ENCODE measurements around the gene KLHL17. TPM values are rescaled to one million over a fixed set of nuclear protein-coding genes. Genes with fewer than 3 reads are reported as not detected.

The KLHL17 gene
- total RNA-seq, 1 experiment from 2014 or later = 58.8 TPM

GRCh38 chr1:962381-963300 lies 2.3 kb downstream of the KLHL17 start:
- POLR2A ChIA-PET = no interaction called here
- ATAC-seq = no peak
- no peak overlapping the region for H3K4me3 ChIP-seq (ENCODE audit: low read depth in 2 of 2, low read length in 2 of 2)

GRCh38 chr1:963301-963651 lies 2.9 kb downstream of the KLHL17 start:
- intact Hi-C loops (cut with micrococcal nuclease; ENCODE audit: unreplicated experiment) (no loop called here), in situ Hi-C loops (cut with HindIII; ENCODE audit: low pct_unique_long_range_greater_than_20kb, low sequenced_read_pairs) (no loop called here)
- no peaks in the 10 kb centered on the region for H3K9me3 ChIP-seq (ENCODE audit: control insufficient read depth, insufficient read depth, low read depth, low read length)
- ChIA-PET POLR2A (no interaction called here), CTCF (no interaction called here)
- TF ChIP-seq REST (IDR thresholded peaks at IDR 0.05; ENCODE audit: insufficient read depth in 1 of 2, low read depth in 2 of 2, low read length in 1 of 2) (no peak), SIN3A (IDR thresholded peaks at IDR 0.05; ENCODE audit: borderline replicate concordance, insufficient read depth, low read depth, low read length) (no peak), POLR2AphosphoS5 (IDR thresholded peaks at IDR 0.05; ENCODE audit: low read depth, low read length) (no peak), TCF7L2 (IDR thresholded peaks at IDR 0.05; ENCODE audit: low read depth, low read length) (no peak)
- TF ChIP-seq, protein P1, sequence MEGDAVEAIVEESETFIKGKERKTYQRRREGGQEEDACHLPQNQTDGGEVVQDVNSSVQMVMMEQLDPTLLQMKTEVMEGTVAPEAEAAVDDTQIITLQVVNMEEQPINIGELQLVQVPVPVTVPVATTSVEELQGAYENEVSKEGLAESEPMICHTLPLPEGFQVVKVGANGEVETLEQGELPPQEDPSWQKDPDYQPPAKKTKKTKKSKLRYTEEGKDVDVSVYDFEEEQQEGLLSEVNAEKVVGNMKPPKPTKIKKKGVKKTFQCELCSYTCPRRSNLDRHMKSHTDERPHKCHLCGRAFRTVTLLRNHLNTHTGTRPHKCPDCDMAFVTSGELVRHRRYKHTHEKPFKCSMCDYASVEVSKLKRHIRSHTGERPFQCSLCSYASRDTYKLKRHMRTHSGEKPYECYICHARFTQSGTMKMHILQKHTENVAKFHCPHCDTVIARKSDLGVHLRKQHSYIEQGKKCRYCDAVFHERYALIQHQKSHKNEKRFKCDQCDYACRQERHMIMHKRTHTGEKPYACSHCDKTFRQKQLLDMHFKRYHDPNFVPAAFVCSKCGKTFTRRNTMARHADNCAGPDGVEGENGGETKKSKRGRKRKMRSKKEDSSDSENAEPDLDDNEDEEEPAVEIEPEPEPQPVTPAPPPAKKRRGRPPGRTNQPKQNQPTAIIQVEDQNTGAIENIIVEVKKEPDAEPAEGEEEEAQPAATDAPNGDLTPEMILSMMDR (IDR thresholded peaks at IDR 0.05) = no peak
- H3K36me3 ChIP-seq (ENCODE audit: control insufficient read depth, insufficient read depth, low read length) = peaks cover 6% of the 10 kb centered on the region; the same call in 1 of the 2 replicates
- H3K4me3 ChIP-seq (ENCODE audit: low read depth in 2 of 2, low read length in 2 of 2) = no peak overlapping the region
- no peaks in the 10 kb centered on the region for H3K27me3 ChIP-seq (ENCODE audit: control insufficient read depth, insufficient read depth, low read length)
- H3K4me1 ChIP-seq (ENCODE audit: control insufficient read depth, insufficient read depth, low read length) = peaks cover 13% of the 10 kb centered on the region
- ATAC-seq (no peak), DNase-seq (ENCODE audit: low read depth, low spot score) (no peak)
- no peak overlapping the region for H3K27ac ChIP-seq (ENCODE audit: low read length)
- no TSS peak for BruUV-seq (replicated peaks)

More at GRCh38 chr1:962381-963300, 2.3 kb downstream of the KLHL17 start:
- intact Hi-C loops (cut with micrococcal nuclease; ENCODE audit: unreplicated experiment) = no loop called here
- no peaks in the 10 kb centered on the region for H3K9me3 ChIP-seq (ENCODE audit: control insufficient read depth, insufficient read depth, low read depth, low read length)
- CTCF ChIA-PET = no interaction called here
- DNase-seq (ENCODE audit: low read depth, low spot score) = no peak
- H3K27me3 ChIP-seq (ENCODE audit: control insufficient read depth, insufficient read depth, low read length) = no peaks in the 10 kb centered on the region
- no peak overlapping the region for H3K27ac ChIP-seq (ENCODE audit: low read length)
- H3K36me3 ChIP-seq (ENCODE audit: control insufficient read depth, insufficient read depth, low read length) = peaks cover 6% of the 10 kb centered on the region; the same call in 1 of the 2 replicates
- peaks cover 12% of the 10 kb centered on the region for H3K4me1 ChIP-seq (ENCODE audit: control insufficient read depth, insufficient read depth, low read length)
- TF ChIP-seq REST (IDR thresholded peaks at IDR 0.05; ENCODE audit: insufficient read depth in 1 of 2, low read depth in 2 of 2, low read length in 1 of 2) (no peak), SIN3A (IDR thresholded peaks at IDR 0.05; ENCODE audit: borderline replicate concordance, insufficient read depth, low read depth, low read length) (no peak), POLR2AphosphoS5 (IDR thresholded peaks at IDR 0.05; ENCODE audit: low read depth, low read length) (no peak), TCF7L2 (IDR thresholded peaks at IDR 0.05; ENCODE audit: low read depth, low read length) (no peak)
- TF ChIP-seq, protein P1 (IDR thresholded peaks at IDR 0.05) = no peak
- BruUV-seq (replicated peaks) = no TSS peak
- in situ Hi-C loops (cut with HindIII; ENCODE audit: low pct_unique_long_range_greater_than_20kb, low sequenced_read_pairs) = no loop called here
